ENCODE measurements around the gene MUS81.
A peak's percentile ranks its signal among the peaks of the same experiment; 100 is the strongest.
"Not testable (repeated sequence)": the region's sequence is repeated elsewhere in the genome, so short reads cannot be mapped to it uniquely, and the experiment has no call there.

The MUS81 gene

DNA sequence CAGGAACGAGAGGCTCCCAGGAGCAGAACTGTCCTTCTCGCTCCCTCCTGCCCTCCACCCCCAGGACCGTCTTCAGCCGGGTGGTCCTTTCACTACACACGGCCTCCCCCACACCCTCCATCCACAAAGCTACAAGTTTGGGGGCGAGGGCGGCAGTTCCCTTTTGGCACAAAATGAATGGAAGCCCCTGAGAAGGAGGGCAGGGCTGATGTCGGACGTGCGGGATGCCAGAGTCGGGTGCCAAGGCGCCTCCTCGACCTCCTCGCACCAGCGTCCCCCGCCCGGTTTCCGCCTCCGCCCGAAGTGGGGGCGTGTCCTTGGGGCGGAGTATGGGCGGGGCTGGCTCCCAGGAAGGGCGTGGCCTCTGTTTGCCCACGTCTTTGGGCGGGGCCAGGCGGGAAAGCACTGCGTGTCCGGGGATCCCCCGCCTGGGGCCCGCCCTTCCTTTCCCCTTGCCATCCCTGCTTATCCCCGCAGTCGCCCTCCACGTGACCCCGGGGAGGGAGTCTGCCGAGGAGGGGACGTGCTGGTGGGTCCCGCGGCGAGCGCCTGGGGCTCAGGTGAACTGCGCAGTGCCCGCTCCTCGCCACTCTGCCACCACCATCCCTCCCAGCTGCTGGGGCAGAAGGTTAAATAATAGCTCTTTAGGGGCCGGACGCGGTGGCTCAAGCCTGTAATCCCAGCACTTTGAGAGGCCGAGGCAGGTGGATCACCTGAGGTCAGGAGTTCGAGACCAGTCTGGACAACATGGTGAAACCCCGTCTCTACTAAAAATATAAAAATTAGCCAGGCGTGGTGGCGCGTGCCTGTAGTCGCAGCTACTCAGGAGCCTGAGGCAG lies 13.3 kb downstream of the MUS81 start:
- peak; percentile 94 for DNase-seq

GRCh38 chr11:65879617-65880016 lies 19.4 kb downstream of the MUS81 start, which contains the start of gene CTSW:
CTSW (plus strand) TSS chr11:65879837; CDS start chr11:65879855, 18 bp downstream.
- peak; percentile 26 for DNase-seq

GRCh38 chr11:65880027-65880426 lies 19.8 kb downstream of the MUS81 start:
- DNase-seq, result no peak

DNA sequence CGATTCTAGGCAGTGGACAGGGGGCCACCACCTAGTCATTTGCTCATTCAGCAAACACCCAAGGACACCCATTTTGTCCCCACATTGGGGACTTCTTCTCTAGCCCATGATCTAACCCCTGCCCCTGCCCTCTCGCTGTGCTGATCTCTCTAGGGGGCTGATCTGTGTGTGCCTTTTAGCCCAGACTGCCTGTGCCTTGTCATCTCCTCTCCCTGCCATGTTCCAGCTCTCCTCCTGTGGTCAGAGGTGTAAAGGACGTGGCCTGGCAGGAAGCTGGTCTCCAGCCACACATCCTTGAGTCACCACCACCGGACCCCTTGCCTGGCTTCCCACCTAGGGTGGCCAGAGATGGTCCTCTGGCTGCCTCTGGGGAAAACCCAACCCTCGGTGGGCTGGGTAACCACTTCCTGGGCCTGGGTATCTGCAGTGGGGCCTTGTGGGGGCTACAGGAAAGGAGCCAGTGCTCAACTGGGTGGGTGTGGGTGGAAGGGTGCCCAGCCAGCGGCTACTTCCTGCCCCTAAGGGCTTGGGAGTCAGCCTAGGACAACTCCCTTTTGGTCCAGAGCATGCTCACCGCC lies 20.7 kb downstream of the MUS81 start:
- DNase-seq, result no peak

- no peak for DNase-seq
Measured at GRCh38 chr11:65882120-65883057, 22.2 kb downstream of the MUS81 start.

DNA sequence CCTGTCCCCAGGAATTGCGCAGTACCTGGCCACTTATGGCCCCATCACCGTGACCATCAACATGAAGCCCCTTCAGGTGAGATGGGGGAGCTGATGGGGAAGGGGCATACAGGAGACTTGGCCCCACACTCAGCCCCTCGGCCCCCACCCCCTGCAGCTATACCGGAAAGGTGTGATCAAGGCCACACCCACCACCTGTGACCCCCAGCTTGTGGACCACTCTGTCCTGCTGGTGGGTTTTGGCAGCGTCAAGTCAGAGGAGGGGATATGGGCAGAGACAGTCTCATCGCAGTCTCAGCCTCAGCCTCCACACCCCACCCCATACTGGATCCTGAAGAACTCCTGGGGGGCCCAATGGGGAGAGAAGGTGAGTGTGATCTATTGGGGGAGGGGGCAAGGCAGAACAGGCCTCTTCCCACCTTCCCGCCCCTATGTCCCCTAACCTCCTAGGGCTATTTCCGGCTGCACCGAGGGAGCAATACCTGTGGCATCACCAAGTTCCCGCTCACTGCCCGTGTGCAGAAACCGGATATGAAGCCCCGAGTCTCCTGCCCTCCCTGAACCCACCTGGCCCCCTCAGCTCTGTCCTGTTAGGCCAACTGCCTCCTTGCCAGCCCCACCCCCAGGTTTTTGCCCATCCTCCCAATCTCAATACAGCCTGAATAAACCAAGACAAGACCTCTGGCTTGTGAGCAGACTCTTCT lies 23.0 kb downstream of the MUS81 start:
- no peak for DNase-seq

GRCh38 chr11:65883786-65884715 lies 23.8 kb downstream of the MUS81 start:
- no peak for DNase-seq

DNA sequence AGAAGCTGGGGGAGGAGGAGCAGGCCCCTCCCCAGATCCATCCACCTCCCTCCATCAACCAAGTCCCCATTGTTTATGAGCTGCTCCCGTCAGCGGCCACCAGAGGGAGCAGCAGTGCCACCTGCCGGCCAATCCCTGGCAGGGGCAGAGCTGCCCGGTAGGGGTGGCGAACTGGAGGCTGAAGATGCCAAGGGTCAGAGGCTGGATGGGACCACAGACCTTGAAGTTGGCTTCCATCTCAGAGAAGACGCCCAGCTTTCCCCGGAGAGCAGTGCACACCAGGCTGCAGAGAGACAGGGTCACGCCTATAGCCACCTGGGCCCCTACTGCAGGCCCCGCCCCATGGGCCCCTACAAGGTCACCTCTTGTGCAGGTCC lies 24.5 kb downstream of the MUS81 start:
- DNase-seq, result peak; percentile 71

DNA sequence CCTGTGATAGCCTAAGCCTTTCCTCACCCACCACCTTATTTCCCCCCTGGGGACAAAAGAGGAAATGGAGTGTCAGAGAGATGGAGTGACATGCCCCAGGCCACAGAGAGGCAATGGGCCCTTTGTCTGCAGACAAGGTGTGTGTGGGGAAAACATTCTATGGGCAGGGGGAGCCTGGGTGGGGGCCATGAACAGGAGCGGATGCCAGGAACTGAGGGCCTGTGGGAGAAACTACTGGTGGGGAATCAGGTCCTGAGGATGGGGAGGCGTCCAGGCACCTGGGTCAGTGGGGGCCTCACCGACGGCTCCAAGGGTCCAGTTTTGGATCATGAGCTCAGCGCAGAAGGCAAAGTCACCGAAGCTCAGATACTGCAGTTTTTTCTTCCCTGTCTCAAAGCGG lies 25.0 kb downstream of the MUS81 start:
- no peak for DNase-seq

- no peak for DNase-seq
Measured at GRCh38 chr11:65885808-65886536, 25.7 kb downstream of the MUS81 start.

- no peak for DNase-seq
Measured at GRCh38 chr11:65886826-65887722, 26.8 kb downstream of the MUS81 start.

DNA sequence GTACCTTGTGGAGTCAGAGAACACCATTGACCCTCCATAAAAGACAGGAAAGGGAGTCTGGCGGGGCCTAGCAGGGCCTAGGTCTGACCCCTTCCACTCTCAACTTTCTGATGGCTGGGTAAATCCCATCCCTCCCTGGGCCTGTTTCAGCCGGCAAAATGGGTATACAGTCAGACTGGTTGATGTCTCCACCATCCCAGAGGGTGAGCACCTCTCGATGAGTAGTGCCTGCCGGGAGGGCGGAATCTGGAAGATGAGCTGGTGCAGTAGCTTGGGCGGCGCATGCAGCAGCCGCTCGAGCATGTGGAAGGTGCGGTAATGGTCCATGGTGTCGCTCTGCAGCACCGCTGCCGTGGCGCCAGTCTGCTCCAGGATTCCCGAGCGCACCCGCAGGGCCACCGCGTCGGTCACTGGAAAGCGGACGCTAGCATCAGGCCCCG lies 27.5 kb downstream of the MUS81 start:
- DNase-seq, result no peak

DNA sequence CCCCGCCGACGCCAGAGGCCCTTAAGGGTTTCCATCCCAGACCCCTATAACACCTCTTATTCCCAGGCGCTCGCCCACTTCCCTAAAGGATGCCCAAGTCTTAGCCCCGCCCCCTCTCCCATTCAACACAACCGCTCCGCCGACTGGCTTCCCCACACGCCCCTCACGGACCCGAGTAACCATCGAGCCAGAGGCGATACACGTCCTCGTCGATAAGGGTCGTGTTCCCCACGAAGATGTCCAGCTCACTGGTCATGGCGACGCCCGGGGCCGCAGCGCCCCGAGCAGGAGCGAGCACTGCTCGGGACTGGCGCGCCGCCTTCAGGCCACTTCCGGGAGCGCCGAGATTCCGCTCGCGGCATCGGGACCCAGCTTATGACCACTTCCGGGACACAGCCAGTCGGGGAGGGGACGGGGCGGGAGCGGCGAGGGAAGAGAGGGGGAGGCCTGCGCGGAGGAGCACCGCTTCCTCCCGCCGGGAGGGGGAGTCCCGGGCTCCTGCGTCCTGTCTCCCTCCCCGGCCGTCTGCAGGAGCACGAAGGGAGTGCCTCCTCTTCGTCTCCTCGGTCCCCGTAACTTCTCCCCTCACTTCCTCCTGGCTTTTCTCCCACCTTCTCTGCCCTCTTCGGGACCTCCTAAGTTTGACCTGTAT lies 28.1 kb downstream of the MUS81 start, which contains the start of gene FIBP:
Gene FIBP, minus strand, starts transcription at position 309 of the 652 bp plus-strand sequence. Its CDS starts 53 bp downstream, at position 256.
- peak; percentile 90 for DNase-seq

DNA sequence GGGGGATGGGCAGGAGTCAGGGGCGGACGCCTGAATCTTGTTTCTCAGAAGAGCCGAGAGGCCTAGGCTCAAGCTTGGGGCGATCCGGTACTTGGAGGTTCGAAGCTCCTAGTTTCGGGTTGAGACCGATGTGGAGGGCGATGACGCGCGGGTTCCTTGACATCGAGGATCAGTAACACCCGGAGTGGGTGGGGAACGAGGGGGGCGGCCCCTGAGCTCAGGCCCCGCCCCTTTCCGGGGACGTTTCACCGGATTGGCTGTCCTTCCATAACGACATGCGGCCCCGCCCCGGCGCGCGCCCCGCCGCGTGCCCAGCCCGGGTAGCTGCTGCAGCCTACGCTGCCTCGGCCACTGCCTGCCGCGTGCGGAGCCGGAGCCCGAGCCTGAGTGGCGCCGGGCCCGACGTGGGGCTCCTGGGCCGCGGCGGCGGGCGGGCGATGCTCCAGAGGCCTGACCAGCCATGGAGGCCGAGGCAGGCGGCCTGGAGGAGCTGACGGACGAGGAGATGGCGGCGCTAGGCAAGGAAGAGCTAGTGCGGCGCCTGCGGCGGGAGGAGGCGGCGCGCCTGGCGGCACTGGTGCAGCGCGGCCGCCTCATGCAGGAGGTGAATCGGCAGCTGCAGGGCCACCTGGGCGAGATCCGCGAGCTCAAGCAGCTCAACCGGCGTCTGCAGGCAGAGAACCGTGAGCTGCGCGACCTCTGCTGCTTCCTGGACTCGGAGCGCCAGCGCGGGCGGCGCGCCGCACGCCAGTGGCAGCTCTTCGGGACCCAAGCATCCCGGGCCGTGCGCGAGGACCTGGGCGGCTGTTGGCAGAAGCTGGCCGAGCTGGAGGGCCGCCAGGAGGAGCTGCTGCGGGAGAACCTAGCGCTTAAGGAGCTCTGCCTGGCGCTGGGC lies 30.3 kb downstream of the MUS81 start, which contains the start of gene CCDC85B:
Gene CCDC85B, plus strand, starts transcription at position 350 of the 895 bp plus-strand sequence. Its CDS starts 111 bp downstream, at position 461.
- peak; percentile 97 for DNase-seq

GRCh38 chr11:65891219-65892136 lies 31.2 kb downstream of the MUS81 start:
- no peak for DNase-seq

GRCh38 chr11:65892137-65892540 lies 31.9 kb downstream of the MUS81 start:
- DNase-seq, result not testable (repeated sequence)
